ENCODE results near the gene CFAP100. TPM values are rescaled to one million over a fixed set of nuclear protein-coding genes. Genes with fewer than 3 reads are reported as not detected.

Gene CFAP100
- total and polyA plus RNA-seq, 3 donors from 2014 or later, result 21.4 to 74.2 (median 56.2) TPM

DNA sequence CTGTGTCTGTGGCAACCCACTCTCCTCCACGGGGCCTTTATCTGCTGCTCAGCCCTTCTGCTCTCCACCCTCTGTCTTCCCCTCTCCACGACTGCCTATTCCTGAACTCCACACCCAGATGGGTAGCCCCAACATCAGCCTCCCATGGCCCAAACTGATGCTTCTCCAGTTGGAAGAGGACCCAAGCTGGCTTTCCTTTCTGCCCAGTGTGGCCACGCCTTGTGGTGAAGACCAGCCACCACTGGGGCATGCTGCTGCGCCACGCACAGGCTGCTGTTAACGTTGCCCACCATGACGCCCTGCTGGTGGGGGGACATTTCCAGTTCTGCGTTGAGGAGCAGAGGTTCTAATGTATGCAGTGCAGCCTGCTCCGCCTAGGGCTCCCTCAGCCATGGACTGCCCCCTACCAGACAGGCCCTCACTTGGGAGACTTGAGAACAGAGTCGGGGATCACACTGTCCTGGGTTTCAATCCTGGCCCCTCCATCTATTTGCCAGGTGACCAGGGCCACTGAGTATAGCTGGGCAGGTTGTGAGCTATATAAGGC, 26.9 kb downstream of the CFAP100 start:
- intact Hi-C loops (cut with DNase I; ENCODE audit: low total_unique reads), result no loop called here
- no peak for DNase-seq
- WGBS, 2 donors, result 82 to 87% methylated on average over 7 to 10 of the region's 10 CpGs
- Histone ChIP-seq H3K9me3 (no peaks in the 10 kb centered on the region), H3K4me1 (no peaks in the 10 kb centered on the region), H3K27ac (no peak overlapping the region), H3K4me3 (no peak overlapping the region), H3K27me3 (no peaks in the 10 kb centered on the region), H3K36me3 (ENCODE audit: low read depth, missing control alignments) (no peaks in the 10 kb centered on the region)
- TF ChIP-seq, protein P1, sequence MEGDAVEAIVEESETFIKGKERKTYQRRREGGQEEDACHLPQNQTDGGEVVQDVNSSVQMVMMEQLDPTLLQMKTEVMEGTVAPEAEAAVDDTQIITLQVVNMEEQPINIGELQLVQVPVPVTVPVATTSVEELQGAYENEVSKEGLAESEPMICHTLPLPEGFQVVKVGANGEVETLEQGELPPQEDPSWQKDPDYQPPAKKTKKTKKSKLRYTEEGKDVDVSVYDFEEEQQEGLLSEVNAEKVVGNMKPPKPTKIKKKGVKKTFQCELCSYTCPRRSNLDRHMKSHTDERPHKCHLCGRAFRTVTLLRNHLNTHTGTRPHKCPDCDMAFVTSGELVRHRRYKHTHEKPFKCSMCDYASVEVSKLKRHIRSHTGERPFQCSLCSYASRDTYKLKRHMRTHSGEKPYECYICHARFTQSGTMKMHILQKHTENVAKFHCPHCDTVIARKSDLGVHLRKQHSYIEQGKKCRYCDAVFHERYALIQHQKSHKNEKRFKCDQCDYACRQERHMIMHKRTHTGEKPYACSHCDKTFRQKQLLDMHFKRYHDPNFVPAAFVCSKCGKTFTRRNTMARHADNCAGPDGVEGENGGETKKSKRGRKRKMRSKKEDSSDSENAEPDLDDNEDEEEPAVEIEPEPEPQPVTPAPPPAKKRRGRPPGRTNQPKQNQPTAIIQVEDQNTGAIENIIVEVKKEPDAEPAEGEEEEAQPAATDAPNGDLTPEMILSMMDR (IDR thresholded peaks at IDR 0.05), result no peak
- no peak for TF ChIP-seq POLR2A (IDR thresholded peaks at IDR 0.05)

- TF ChIP-seq POLR2A (IDR thresholded peaks at IDR 0.05), result no peak
- TF ChIP-seq, protein P1 (IDR thresholded peaks at IDR 0.05), result no peak
- Histone ChIP-seq H3K4me3 (no peak overlapping the region), H3K4me1 (no peaks in the 10 kb centered on the region), H3K36me3 (ENCODE audit: low read depth, missing control alignments) (no peaks in the 10 kb centered on the region), H3K27me3 (no peaks in the 10 kb centered on the region), H3K9me3 (no peaks in the 10 kb centered on the region), H3K27ac (no peak overlapping the region)
- intact Hi-C loops (cut with DNase I; ENCODE audit: low total_unique reads), result no loop called here
- WGBS, 2 donors, result 91% methylated on average over 8 of the region's 8 CpGs; no CpG with 5 or more reads in 1 of the 2 donors
- DNase-seq, result no peak
Measured at GRCh38 chr3:126422121-126422520, 27.4 kb downstream of the CFAP100 start.

DNA sequence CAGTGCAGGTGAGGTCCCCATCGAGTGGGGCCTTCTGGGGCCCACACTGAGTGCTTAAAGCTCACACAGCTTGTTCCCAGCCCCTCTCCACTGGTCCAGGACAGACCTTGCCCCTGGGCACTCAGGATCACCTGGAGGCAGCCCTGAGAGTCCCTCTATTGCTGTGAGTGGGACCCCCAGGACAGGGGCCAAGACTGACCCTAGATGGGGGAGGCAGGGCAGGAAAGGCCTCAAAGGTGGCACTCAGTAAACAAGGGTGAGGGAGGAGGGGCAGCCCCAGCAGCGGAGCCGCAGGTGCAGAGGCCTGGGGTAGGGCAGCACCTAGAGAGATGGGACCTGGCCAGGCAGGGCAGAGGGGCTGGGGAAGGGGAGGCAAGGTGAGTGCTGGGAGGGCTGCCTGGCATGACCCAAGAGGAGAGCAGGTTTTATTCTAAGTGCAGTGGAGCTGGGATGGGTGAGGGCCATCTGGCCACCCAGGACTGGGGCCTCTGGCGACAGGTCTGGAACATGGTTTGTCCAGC, 27.9 kb downstream of the CFAP100 start:
- 84 to 90% methylated on average over 3 to 4 of the region's 4 CpGs for WGBS, 2 donors
- Histone ChIP-seq H3K27ac (no peak overlapping the region), H3K4me3 (no peak overlapping the region), H3K36me3 (ENCODE audit: low read depth, missing control alignments) (no peaks in the 10 kb centered on the region), H3K9me3 (no peaks in the 10 kb centered on the region), H3K27me3 (no peaks in the 10 kb centered on the region), H3K4me1 (no peaks in the 10 kb centered on the region)
- DNase-seq, result no peak
- TF ChIP-seq, protein P1 (IDR thresholded peaks at IDR 0.05), result no peak
- no peak for TF ChIP-seq POLR2A (IDR thresholded peaks at IDR 0.05)
- intact Hi-C loops (cut with DNase I; ENCODE audit: low total_unique reads), result no loop called here

DNA sequence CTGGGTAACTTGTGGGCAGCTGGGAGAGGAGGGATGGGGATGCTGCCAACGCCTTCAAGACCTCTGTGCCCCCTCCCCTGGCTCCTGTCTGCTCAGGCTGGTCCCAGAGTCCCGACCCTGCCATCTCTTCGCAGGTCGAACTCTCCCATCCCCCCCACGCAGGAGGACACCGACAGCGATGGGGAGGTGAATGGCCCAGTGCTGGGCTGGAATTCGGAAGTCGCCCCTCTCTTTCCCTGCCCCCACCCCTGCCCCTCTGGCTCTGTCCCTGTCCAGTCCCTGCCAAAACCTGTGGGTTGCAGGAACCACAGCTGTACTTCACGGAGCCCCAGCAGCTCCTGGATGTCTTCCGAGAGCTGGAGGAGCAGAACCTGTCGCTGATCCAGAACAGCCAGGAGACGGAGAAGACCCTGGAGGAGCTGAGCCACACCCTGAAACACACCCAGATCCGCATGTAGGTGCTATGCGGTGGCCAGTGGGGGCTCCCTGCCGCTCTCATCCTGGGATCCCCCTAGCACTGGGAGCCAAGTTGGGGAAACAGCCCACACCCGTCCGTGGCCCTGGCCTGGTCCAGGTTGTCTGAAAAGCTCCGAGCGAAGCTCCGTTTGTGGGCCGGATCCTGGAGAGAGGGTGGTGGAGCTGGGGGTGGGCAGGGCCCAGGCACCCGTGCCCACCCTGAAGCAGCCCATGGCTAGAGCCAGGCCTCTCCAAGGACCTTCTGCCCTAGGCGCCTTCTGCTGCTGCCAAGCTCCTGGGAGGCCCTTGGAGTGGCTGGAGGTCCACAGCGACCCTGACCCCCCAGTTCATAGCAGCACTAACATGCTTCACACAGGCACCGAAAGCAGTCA, 28.7 kb downstream of the CFAP100 start:
- Histone ChIP-seq H3K27me3 (no peaks in the 10 kb centered on the region), H3K4me1 (no peaks in the 10 kb centered on the region), H3K27ac (no peak overlapping the region), H3K4me3 (no peak overlapping the region), H3K36me3 (ENCODE audit: low read depth, missing control alignments) (no peaks in the 10 kb centered on the region), H3K9me3 (no peaks in the 10 kb centered on the region)
- WGBS, 2 donors, result 63 to 73% methylated on average over 20 to 24 of the region's 26 CpGs
- TF ChIP-seq POLR2A (IDR thresholded peaks at IDR 0.05), result no peak
- TF ChIP-seq, protein P1 (IDR thresholded peaks at IDR 0.05), result no peak
- intact Hi-C loops (cut with DNase I; ENCODE audit: low total_unique reads), result no loop called here
- DNase-seq, result no peak

Measured in testis (tissue), 3 donors.